Uterus (tissue), 2 donors: ENCODE data around the gene SDHA.

ENCODE experiments used
- CTCF ChIP-seq, 4 experiments: fragments of 200-600 bp in 2 of 4; fragments of 450-650 bp in 2 of 4; sonication (generic) in 2 of 4; IDR thresholded peaks; one replicate each; pipeline ENCODE4 v1.5.1; 2016 to 2019; ENCODE audit warnings: antibody characterized with exemption in 4 of 4, mild to moderate bottlenecking in 2 of 4, moderate library complexity in 1 of 4
- POLR2A ChIP-seq, 2 donors: fragments of 450-650 bp; IDR thresholded peaks; one replicate each; pipeline ENCODE4 v1.6.1; 2016; ENCODE audit warnings: antibody characterized with exemption in 2 of 2, mild to moderate bottlenecking in 1 of 2, moderate library complexity in 1 of 2

- TF ChIP-seq CTCF (IDR thresholded peaks at IDR 0.05), result no peak
- TF ChIP-seq POLR2A (IDR thresholded peaks at IDR 0.05), result no peak
Observed at GRCh38 chr5:170971-171800, 46.9 kb upstream of the SDHA start.
